AG04449 (cell line): Measurements from ENCODE around the gene MIF.
"Not testable (repeated sequence)": the region's sequence is repeated elsewhere in the genome, so short reads cannot be mapped to it uniquely, and the experiment has no call there.

Experiments used
- CTCF ChIA-PET: fragments of 350-600 bp; formaldehyde crosslinking; extraction: SDS; loops from one replicate; lab custom pipeline; 2021; ENCODE audit warnings: antibody characterized with exemption; lab: Yijun Ruan, JAX
- POLR2A ChIA-PET: fragments of 400-600, 350-600 bp; formaldehyde crosslinking; extraction: SDS; loops from one replicate; lab custom pipeline; 2020; ENCODE audit warnings: antibody characterized with exemption, inconsistent platforms; lab: Yijun Ruan, JAX
- DNase-seq: peaks from one replicate; pipeline ENCODE4 v3.0.0-alpha.2; 2010; ENCODE audit warnings: low read depth, low spot score
- H3K4me3 ChIP-seq: 2 replicates; pipeline ENCODE4 v1.5.1; 2011; ENCODE audit warnings: low read depth, mild to moderate bottlenecking, control low read depth, low read length
- TF ChIP-seq, protein P1 (sequence below): IDR thresholded peaks from one replicate; pipeline ENCODE4 v1.5.1; 2011; ENCODE audit warnings: mild to moderate bottlenecking, moderate library complexity, low read length, control low read depth, inconsistent platforms; ENCODE audit not compliant: insufficient read depth; ENCODE audit errors: missing control alignments

MIF gene

DNA sequence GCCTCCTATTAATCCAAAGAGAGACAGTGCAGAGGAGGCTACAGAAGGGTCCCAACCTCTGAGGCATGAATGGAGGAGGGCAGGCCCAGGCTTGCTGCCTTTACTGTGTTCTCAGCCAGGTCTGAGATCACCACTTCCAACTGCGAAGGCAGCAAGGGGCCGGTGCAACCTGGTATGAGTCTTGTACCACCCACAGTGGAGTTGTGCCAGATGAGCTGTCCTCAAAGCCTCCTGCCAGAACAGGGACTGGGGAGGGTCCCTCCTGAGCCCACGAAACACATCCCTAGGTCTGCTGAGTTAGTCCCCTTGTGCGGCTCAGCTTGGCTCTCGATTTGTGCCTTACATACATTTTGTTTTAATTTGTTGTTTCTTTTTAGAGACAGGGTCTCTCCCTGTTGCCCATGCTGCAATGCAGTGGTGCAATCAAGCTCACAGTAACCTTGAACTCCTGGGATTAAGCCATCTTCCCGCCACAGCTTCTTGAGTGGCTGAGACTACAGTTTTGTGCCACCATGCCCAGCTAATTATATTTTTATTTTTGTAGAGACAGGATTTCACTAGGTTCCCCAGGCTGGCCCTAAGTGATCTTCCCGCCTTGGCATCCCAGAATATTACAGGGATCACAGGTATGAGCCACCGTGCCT, 9.3 kb downstream of the MIF start:
- no peak for DNase-seq
- CTCF ChIA-PET, result interaction anchor here (2.4 kb wide), 1 partner anchor 9 kb away, joined by 28 read pairs; the partner anchor contains the start of gene MIF
- TF ChIP-seq, protein P1, sequence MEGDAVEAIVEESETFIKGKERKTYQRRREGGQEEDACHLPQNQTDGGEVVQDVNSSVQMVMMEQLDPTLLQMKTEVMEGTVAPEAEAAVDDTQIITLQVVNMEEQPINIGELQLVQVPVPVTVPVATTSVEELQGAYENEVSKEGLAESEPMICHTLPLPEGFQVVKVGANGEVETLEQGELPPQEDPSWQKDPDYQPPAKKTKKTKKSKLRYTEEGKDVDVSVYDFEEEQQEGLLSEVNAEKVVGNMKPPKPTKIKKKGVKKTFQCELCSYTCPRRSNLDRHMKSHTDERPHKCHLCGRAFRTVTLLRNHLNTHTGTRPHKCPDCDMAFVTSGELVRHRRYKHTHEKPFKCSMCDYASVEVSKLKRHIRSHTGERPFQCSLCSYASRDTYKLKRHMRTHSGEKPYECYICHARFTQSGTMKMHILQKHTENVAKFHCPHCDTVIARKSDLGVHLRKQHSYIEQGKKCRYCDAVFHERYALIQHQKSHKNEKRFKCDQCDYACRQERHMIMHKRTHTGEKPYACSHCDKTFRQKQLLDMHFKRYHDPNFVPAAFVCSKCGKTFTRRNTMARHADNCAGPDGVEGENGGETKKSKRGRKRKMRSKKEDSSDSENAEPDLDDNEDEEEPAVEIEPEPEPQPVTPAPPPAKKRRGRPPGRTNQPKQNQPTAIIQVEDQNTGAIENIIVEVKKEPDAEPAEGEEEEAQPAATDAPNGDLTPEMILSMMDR, result no peak
- POLR2A ChIA-PET, result interaction anchor here (1.1 kb wide), 2 partner anchors 9 to 11 kb away, joined by 3 to 4 read pairs; partner anchors contain the start of gene MIF
- H3K4me3 ChIP-seq, result no peak overlapping the region

DNA sequence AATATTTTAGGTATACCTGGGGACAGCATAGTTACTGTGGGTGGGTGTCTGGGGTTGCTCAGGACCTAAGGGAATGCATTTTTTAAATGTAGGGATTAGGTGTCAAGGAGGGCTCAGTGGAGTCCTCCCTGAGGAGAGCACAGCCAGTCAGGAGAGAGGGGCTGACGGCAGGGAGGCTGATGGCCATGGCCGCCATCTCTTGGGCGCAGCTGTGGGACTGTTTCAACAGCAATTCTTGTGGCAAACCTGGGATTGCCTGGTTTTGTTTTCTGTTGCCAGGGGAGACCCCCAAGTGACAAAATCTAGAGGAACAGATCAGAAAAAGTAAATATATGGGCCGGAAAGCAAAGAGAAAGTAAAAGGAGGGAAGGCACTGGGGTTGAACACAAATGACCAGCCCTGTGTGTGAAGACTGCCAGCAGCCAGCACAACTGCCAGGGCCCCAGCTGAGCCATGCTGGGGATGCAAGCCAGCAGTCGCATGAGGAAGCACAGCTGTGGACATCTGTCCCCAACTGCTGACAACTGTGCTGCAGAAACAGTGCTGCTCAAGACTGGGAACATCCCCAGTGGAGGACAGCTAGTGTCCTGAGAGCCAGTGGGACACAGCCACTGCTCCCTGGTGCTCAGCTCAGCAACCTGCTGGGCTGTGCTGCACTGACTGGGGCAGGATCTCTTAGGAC, 10.5 kb downstream of the MIF start:
- no peak for DNase-seq
- CTCF ChIA-PET, result interaction anchor here (1.0 to 2.4 kb wide), 2 partner anchors 10 to 11 kb away, joined by 4 to 28 read pairs; partner anchors contain the start of gene MIF
- no peak overlapping the region for H3K4me3 ChIP-seq
- TF ChIP-seq, protein P1, result no peak
- POLR2A ChIA-PET, result interaction anchor here (0.6 kb wide), 1 partner anchor 9 kb away, joined by 3 read pairs; no protein-coding TSS in a partner anchor

DNA sequence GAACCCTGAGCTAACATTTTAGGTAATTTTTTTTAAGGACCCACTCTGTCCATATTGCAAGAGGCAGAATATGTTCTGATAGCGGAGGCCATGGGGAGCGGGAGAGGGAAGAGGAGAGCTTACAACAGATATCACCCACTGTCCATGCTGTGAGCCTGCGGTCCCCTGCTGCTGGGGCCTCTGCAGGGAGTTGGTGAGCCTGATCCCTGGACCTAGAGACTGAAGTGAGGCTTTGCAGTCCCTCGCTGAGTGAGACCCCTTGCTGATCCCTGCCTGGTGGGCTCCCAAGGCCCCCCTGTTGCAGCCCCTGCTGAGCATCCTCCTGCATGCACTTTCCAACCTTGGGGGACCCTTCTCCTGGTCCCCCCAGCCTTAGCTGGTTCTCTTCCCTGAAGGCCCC, 12.5 kb downstream of the MIF start:
- TF ChIP-seq, protein P1, result no peak
- no peak for DNase-seq
- H3K4me3 ChIP-seq, result no peak overlapping the region
- POLR2A ChIA-PET, result no interaction called here
- CTCF ChIA-PET, result no interaction called here

DNA sequence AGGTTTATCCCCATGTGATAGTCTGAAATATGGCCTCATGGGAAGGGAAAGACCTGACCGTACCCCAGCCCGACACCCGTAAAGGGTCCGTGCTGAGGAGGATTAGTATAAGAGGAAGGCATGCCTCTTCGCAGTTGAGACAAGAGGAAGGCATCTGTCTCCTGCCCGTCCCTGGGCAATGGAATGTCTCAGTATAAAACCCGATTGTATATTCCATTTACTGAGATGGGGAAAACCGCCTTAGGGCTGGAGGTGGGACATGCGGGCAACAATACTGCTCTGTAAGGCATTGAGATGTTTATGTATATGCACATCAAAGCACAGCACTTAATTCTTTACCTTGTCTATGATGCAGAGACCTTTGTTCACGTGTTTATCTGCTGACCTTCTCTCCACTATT, 13.2 kb downstream of the MIF start:
- DNase-seq, POLR2A ChIA-PET, H3K4me3 ChIP-seq: not testable (repeated sequence)
- CTCF ChIA-PET, result interaction anchor here (3.8 kb wide), 1 partner anchor 14 kb away, joined by 25 read pairs; the partner anchor contains the start of gene MIF

DNA sequence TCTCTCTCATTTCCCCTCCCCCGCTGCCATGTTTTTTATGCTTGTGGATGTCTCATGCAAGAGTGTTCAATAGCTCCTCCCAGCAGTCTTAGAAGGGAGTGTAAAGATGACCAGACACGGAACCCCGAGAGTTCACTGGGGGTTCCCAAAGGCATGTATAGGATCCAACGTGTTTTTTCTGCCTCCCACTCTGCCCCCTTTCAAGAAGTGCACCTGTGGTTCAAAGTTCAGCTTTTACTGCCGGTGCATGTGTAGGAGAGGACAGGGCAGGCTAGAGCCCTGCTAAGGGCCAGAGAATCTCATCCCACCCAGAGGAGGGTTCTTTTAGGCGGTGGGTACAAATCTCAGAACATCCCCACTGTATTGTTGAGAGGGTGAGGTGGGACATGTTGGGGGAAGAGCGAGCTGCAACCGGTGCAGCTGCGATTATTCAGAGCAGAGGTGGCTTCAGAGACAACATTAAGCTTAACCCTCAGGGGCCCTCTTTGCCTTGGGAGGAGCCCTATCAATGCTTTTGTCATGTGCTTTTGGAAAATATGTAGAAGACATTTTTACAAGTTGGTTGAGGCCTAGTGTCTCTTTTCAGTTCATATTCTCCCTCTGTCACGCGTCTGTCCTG, 14.5 kb downstream of the MIF start:
- no peak for DNase-seq
- ChIA-PET CTCF (interaction anchor here (1.0 to 3.8 kb wide), 4 partner anchors 10 to 59 kb away, joined by 3 to 25 read pairs (median 4); partner anchors contain the start of gene MIF), POLR2A (no interaction called here)
- TF ChIP-seq, protein P1, result no peak
- H3K4me3 ChIP-seq, result no peak overlapping the region

DNA sequence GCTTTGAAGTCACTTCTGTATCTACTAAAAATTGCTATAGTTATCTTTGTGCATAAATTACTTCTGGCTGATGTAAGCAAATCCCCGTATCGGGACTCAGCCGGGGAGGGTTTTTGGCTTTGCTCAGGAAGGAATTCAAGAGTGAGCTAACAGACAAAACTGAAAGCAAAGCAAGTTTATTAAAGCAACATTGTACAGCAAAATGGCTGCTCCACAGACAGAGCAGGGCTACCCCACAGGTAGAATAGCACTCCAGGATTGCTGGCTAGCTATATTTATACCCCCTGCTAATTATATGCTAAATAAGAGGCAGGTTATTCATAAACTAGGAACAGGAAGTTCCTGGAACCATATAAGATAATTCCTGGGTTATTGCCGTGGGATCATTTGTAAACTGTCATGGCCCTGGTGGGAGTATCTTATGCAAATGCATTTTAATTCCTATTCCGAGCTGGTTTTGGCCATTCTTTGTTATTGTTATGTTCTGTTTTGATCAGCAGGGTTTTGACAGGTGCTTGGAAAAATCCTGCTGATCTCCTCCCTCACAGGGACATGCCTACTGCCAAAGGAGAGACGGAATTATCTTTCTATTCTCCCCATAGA, 15.2 kb downstream of the MIF start:
- TF ChIP-seq, protein P1, result no peak
- POLR2A ChIA-PET, result no interaction called here
- no peak overlapping the region for H3K4me3 ChIP-seq
- CTCF ChIA-PET, result interaction anchor here (1.0 to 3.8 kb wide), 4 partner anchors 11 to 59 kb away, joined by 3 to 25 read pairs (median 4); partner anchors contain the start of gene MIF
- DNase-seq, result no peak
